B cell (primary cell): ENCODE data around the gene EZH1. TPM values are rescaled to one million over a fixed set of nuclear protein-coding genes. Genes with fewer than 3 reads are reported as not detected.

ENCODE experiments used
- ATAC-seq: fragments of 200-7000 bp; cut with Tn5 transposase; one replicate; pipeline ENCODE4 v1.10.0; 2021; ENCODE audit warnings: low read depth, mild to moderate bottlenecking, moderate number of reproducible peaks, moderate library complexity
- CTCF ChIA-PET: fragments of 350-600 bp; sonication (Branson Sonifier 250); formaldehyde crosslinking; loops from one replicate; lab custom pipeline; 2021; ENCODE audit warnings: antibody characterized with exemption, inconsistent platforms; lab: Charles Lee
- POLR2A ChIA-PET: fragments of 350-600 bp; sonication (Branson Sonifier 250); formaldehyde crosslinking; loops from one replicate; lab custom pipeline; 2021; ENCODE audit warnings: antibody characterized with exemption; lab: Charles Lee
- DNase-seq: peaks from one replicate; pipeline ENCODE4 v3.0.0; 2013
- H2AFZ ChIP-seq: 2 replicates; pipeline ENCODE4 v1.6.1; 2012; ENCODE audit warnings: mild to moderate bottlenecking, low read depth, low read length; ENCODE audit not compliant: insufficient read depth, poor library complexity, severe bottlenecking
- H3K27ac ChIP-seq, 2 donors: 1 replicate in 1 of 2; 2 replicates in 1 of 2; pipeline ENCODE4 v1.5.1; 2012 to 2013; ENCODE audit warnings: low read length in 2 of 2, mild to moderate bottlenecking in 2 of 2, moderate library complexity in 1 of 2
- H3K27me3 ChIP-seq, 4 experiments: fragments of 200-600 bp in 1 of 4; sonication (generic) in 1 of 4; replicated peaks in 1 of 4; 1 replicate in 2 of 4; 2 replicates in 2 of 4; pipeline versions ENCODE4 v1.6.1 to v1.7.0; 2013 to 2016; ENCODE audit warnings: low read length in 3 of 4, mild to moderate bottlenecking in 2 of 4, mixed read lengths in 1 of 4, moderate library complexity in 1 of 4; ENCODE audit not compliant: insufficient read depth in 4 of 4, control insufficient read depth in 3 of 4; ENCODE audit errors: control extremely low read depth in 1 of 4
- H3K36me3 ChIP-seq, 2 experiments: replicated peaks in 1 of 2; 1 replicate in 1 of 2; 2 replicates in 1 of 2; pipeline versions ENCODE4 v1.6.1 to v1.7.1; 2013; ENCODE audit warnings: low read length in 1 of 2; ENCODE audit not compliant: insufficient read depth in 2 of 2, control insufficient read depth in 1 of 2; ENCODE audit errors: control extremely low read depth in 1 of 2, extremely low read depth in 1 of 2
- H3K4me1 ChIP-seq, 2 donors: fragments of 200-600 bp in 1 of 2; sonication (generic) in 1 of 2; 1 replicate in 1 of 2; 2 replicates in 1 of 2; pipeline versions ENCODE4 v1.5.1 to v1.6.1; 2013 to 2017; ENCODE audit warnings: low read length in 2 of 2; ENCODE audit not compliant: control insufficient read depth in 2 of 2, insufficient read depth in 2 of 2
- H3K4me2 ChIP-seq: replicated peaks from 2 replicates; pipeline ENCODE3; 2012; ENCODE audit warnings: mild to moderate bottlenecking, low read depth, low read length; ENCODE audit not compliant: poor library complexity, severe bottlenecking
- H3K4me3 ChIP-seq, 5 experiments: fragments of 200-600 bp in 1 of 5; sonication (generic) in 1 of 5; 1 replicate in 3 of 5; 2 replicates in 2 of 5; pipeline versions ENCODE4 v1.5.1 to v1.7.0; 2011 to 2016; ENCODE audit warnings: low read length in 4 of 5, mild to moderate bottlenecking in 4 of 5, low read depth in 2 of 5, control low read depth in 1 of 5, moderate library complexity in 1 of 5; ENCODE audit not compliant: insufficient read depth in 1 of 5; ENCODE audit errors: control extremely low read depth in 1 of 5, extremely low read depth in 1 of 5
- H3K79me2 ChIP-seq: fragments of 200-600 bp; sonication (generic); one replicate; pipeline ENCODE4 v1.6.0; 2016; ENCODE audit warnings: low read length; ENCODE audit not compliant: control insufficient read depth, insufficient read depth
- H3K9ac ChIP-seq: fragments of 200-600 bp; sonication (generic); 2 replicates; pipeline ENCODE4 v1.6.1; 2017; ENCODE audit warnings: mild to moderate bottlenecking, low read length, moderate library complexity
- H3K9me3 ChIP-seq, 3 donors: one replicate each; pipeline versions ENCODE4 v1.6.1 to v1.7.1; 2013; ENCODE audit warnings: low read length in 2 of 3; ENCODE audit not compliant: control insufficient read depth in 2 of 3, insufficient read depth in 1 of 3; ENCODE audit errors: control extremely low read depth in 1 of 3
- H4K20me1 ChIP-seq: 2 replicates; pipeline ENCODE4 v1.6.0; 2012; ENCODE audit warnings: mild to moderate bottlenecking, low read length; ENCODE audit not compliant: insufficient read depth, control insufficient read depth, poor library complexity, severe bottlenecking
- H3K27ac Mint-ChIP-seq: one replicate; pipeline ENCODE4 v1.8.0; 2021; ENCODE audit warnings: mixed read lengths
- H3K27me3 Mint-ChIP-seq: one replicate; pipeline ENCODE4 v1.8.0; 2021; ENCODE audit warnings: mixed read lengths
- H3K4me1 Mint-ChIP-seq: one replicate; pipeline ENCODE4 v1.8.0; 2021; ENCODE audit warnings: mixed read lengths
- H3K4me3 Mint-ChIP-seq: one replicate; pipeline ENCODE4 v1.8.0; 2021; ENCODE audit warnings: mixed read lengths
- H3K9me3 Mint-ChIP-seq: one replicate; pipeline ENCODE4 v1.8.0; 2022; ENCODE audit warnings: mixed read lengths; ENCODE audit not compliant: insufficient read depth
- EZH2 ChIP-seq: IDR thresholded peaks from 2 replicates; pipeline ENCODE4 v1.6.1; 2012; ENCODE audit warnings: borderline replicate concordance, low read depth, mild to moderate bottlenecking, moderate library complexity, low read length; ENCODE audit not compliant: insufficient read depth, poor library complexity, severe bottlenecking
- WGBS: methylation state at CpG from one replicate; pipeline ENCODE4 v1.1.5; 2013; ENCODE audit warnings: missing lambda C conversion rate; ENCODE audit not compliant: insufficient coverage; 5-methylcytosine and 5-hydroxymethylcytosine counted together
- intact Hi-C: fragments of 100-400 bp; cut with micrococcal nuclease; formaldehyde crosslinking; loops from one replicate; pipeline ENCODE4 v1.10.0; 2022
- polyA plus RNA-seq: library from polyadenylated mRNA; depleted of rRNA; stranded (reverse); fragments of >200 nt; gene quantifications from 2 replicates; pipeline ENCODE4 v1.2.3, GENCODE V29; 2012
- total RNA-seq, 2 donors: library from RNA; stranded (reverse); fragments of 120-200 nt in 1 of 2; gene quantifications; 1 replicate in 1 of 2; 2 replicates in 1 of 2; pipeline versions ENCODE4 v1.2.3 to v1.2.4, GENCODE V29; 2013 to 2022
- TF ChIP-seq, protein P1 (sequence below): fragments of 200-600 bp; IDR thresholded peaks from one replicate; pipeline ENCODE4 v1.8.0; 2022; ENCODE audit warnings: antibody characterized with exemption, mild to moderate bottlenecking

EZH1 gene
- total and polyA plus RNA-seq, 2 donors (not counting 1 experiment from before 2014, with no cell fraction given), result 115 to 169 TPM

DNA sequence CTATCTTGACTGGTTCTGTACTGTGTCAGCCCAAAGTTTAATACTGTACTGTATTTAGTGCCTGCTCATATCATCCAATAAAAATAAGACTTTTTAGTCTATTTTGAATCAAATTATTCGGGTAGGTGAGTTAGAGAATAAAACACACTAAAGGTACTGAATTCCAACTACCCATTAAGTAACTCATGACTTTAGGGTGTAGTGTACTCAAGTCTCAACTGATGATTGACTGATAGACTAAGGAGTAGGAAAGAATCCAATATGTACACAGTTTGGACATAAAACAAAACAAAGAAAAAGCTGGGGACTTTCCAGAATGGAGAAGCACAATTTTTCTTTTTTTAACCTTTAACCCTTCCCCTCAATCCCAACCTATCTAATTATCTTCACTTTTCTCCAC lies 4.1 kb downstream of the EZH1 start:
- TF ChIP-seq, protein P1, sequence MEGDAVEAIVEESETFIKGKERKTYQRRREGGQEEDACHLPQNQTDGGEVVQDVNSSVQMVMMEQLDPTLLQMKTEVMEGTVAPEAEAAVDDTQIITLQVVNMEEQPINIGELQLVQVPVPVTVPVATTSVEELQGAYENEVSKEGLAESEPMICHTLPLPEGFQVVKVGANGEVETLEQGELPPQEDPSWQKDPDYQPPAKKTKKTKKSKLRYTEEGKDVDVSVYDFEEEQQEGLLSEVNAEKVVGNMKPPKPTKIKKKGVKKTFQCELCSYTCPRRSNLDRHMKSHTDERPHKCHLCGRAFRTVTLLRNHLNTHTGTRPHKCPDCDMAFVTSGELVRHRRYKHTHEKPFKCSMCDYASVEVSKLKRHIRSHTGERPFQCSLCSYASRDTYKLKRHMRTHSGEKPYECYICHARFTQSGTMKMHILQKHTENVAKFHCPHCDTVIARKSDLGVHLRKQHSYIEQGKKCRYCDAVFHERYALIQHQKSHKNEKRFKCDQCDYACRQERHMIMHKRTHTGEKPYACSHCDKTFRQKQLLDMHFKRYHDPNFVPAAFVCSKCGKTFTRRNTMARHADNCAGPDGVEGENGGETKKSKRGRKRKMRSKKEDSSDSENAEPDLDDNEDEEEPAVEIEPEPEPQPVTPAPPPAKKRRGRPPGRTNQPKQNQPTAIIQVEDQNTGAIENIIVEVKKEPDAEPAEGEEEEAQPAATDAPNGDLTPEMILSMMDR, result no peak
- TF ChIP-seq EZH2, result no peak
- H3K9me3 ChIP-seq, result no peaks in the 10 kb centered on the region
- H3K9ac ChIP-seq, result no peak overlapping the region
- H3K4me1 ChIP-seq, result peaks cover 25 to 27% of the 10 kb centered on the region in 2 donors
- peaks cover 1 to 8% of the 10 kb centered on the region in 2 experiments for H3K36me3 ChIP-seq
- H3K4me2 ChIP-seq, result no peak overlapping the region
- ATAC-seq (no peak), DNase-seq (no peak)
- intact Hi-C loops, result loop anchor here (10.0 kb wide), 1 partner anchor 744 kb away; the partner anchor contains the start of gene DHX8
- H3K27me3 ChIP-seq, result no peaks in the 10 kb centered on the region
- WGBS, result no CpG with 5 or more reads among the region's 1 CpG
- no peak overlapping the region for H2AFZ ChIP-seq
- H3K79me2 ChIP-seq, result peaks cover 87% of the 10 kb centered on the region
- Mint-ChIP-seq H3K9me3 (no peaks in the 10 kb centered on the region), H3K4me3 (no peak overlapping the region), H3K4me1 (peaks cover 32% of the 10 kb centered on the region), H3K27ac (no peak overlapping the region), H3K27me3 (no peaks in the 10 kb centered on the region)
- POLR2A ChIA-PET, result no interaction called here
- peaks cover 26% of the 10 kb centered on the region for H4K20me1 ChIP-seq
- H3K27ac ChIP-seq, result no peak overlapping the region
- CTCF ChIA-PET, result no interaction called here
- no peak overlapping the region for H3K4me3 ChIP-seq

DNA sequence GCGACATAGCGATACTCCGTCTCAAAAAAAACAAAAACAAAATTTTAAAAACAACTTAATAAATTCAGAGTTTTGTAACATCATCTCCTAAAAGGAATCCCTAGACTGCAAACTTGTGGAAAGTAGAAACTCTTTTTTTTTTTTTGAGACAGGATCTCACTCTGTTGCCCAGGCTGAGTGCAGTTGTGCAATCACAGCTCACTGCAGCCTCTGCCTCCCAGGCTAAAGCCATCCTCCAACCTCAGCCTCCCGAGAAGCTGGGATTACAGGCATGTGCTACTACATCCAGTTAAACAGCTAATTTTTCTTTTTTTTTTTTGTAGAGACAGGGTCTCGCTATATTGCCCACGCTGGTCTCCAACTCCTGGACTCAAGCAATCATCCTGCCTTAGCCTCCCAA lies 19.7 kb downstream of the EZH1 start:
- Histone ChIP-seq H3K4me1 (no peaks in the 10 kb centered on the region), H3K4me3 (no peak overlapping the region), H3K79me2 (peaks cover 2% of the 10 kb centered on the region), H2AFZ (no peak overlapping the region), H3K27ac (no peak overlapping the region), H3K4me2 (no peak overlapping the region), H3K36me3 (peaks cover 15 to 51% of the 10 kb centered on the region in 2 experiments), H3K9ac (no peak overlapping the region), H4K20me1 (no peaks in the 10 kb centered on the region), H3K27me3 (no peaks in the 10 kb centered on the region), H3K9me3 (no peaks in the 10 kb centered on the region)
- CTCF ChIA-PET, result interaction anchor here (1.2 to 1.4 kb wide), 4 partner anchors 25 to 100 kb away, joined by 3 to 4 read pairs (median 4); no protein-coding TSS in a partner anchor
- ATAC-seq (no peak), DNase-seq (no peak)
- TF ChIP-seq EZH2, result no peak
- TF ChIP-seq, protein P1, result no peak
- no peak overlapping the region for H3K4me3 Mint-ChIP-seq
- WGBS, result 94% methylated on average over 2 of the region's 6 CpGs
- POLR2A ChIA-PET, result interaction anchor here (1.0 kb wide), 1 partner anchor 18 kb away, joined by 3 read pairs; no protein-coding TSS in a partner anchor
- no peaks in the 10 kb centered on the region for H3K9me3 Mint-ChIP-seq
- intact Hi-C loops, result no loop called here
- peaks cover 3% of the 10 kb centered on the region for H3K4me1 Mint-ChIP-seq
- no peak overlapping the region for H3K27ac Mint-ChIP-seq
- no peaks in the 10 kb centered on the region for H3K27me3 Mint-ChIP-seq
